ENCODE results near the gene COL5A1. TPM values are rescaled to one million over a fixed set of nuclear protein-coding genes. Genes with fewer than 3 reads are reported as not detected.

Gene COL5A1
- total and polyA plus RNA-seq, 2 experiments from 2014 or later = 2.5 to 13.1 TPM

GRCh38 chr9:134719331-134719730 is 77.7 kb downstream of the COL5A1 start (continued):
- TF ChIP-seq, protein P1, sequence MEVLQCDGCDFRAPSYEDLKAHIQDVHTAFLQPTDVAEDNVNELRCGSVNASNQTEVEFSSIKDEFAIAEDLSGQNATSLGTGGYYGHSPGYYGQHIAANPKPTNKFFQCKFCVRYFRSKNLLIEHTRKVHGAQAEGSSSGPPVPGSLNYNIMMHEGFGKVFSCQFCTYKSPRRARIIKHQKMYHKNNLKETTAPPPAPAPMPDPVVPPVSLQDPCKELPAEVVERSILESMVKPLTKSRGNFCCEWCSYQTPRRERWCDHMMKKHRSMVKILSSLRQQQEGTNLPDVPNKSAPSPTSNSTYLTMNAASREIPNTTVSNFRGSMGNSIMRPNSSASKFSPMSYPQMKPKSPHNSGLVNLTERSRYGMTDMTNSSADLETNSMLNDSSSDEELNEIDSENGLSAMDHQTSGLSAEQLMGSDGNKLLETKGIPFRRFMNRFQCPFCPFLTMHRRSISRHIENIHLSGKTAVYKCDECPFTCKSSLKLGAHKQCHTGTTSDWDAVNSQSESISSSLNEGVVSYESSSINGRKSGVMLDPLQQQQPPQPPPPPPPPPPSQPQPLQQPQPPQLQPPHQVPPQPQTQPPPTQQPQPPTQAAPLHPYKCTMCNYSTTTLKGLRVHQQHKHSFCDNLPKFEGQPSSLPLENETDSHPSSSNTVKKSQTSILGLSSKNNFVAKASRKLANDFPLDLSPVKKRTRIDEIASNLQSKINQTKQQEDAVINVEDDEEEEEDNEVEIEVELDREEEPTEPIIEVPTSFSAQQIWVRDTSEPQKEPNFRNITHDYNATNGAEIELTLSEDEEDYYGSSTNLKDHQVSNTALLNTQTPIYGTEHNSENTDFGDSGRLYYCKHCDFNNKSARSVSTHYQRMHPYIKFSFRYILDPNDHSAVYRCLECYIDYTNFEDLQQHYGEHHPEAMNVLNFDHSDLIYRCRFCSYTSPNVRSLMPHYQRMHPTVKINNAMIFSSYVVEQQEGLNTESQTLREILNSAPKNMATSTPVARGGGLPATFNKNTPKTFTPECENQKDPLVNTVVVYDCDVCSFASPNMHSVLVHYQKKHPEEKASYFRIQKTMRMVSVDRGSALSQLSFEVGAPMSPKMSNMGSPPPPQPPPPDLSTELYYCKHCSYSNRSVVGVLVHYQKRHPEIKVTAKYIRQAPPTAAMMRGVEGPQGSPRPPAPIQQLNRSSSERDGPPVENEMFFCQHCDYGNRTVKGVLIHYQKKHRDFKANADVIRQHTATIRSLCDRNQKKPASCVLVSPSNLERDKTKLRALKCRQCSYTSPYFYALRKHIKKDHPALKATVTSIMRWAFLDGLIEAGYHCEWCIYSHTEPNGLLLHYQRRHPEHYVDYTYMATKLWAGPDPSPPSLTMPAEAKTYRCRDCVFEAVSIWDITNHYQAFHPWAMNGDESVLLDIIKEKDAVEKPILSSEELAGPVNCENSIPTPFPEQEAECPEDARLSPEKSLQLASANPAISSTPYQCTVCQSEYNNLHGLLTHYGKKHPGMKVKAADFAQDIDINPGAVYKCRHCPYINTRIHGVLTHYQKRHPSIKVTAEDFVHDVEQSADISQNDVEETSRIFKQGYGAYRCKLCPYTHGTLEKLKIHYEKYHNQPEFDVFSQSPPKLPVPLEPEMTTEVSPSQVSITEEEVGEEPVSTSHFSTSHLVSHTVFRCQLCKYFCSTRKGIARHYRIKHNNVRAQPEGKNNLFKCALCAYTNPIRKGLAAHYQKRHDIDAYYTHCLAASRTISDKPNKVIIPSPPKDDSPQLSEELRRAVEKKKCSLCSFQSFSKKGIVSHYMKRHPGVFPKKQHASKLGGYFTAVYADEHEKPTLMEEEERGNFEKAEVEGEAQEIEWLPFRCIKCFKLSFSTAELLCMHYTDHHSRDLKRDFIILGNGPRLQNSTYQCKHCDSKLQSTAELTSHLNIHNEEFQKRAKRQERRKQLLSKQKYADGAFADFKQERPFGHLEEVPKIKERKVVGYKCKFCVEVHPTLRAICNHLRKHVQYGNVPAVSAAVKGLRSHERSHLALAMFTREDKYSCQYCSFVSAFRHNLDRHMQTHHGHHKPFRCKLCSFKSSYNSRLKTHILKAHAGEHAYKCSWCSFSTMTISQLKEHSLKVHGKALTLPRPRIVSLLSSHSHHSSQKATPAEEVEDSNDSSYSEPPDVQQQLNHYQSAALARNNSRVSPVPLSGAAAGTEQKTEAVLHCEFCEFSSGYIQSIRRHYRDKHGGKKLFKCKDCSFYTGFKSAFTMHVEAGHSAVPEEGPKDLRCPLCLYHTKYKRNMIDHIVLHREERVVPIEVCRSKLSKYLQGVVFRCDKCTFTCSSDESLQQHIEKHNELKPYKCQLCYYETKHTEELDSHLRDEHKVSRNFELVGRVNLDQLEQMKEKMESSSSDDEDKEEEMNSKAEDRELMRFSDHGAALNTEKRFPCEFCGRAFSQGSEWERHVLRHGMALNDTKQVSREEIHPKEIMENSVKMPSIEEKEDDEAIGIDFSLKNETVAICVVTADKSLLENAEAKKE (CRISPR knock-in tag; IDR thresholded peaks at IDR 0.05) = no peak
- no peak for TF ChIP-seq ZNF331 (CRISPR knock-in tag; IDR thresholded peaks at IDR 0.05; ENCODE audit: low read depth)
- no peak for TF ChIP-seq EZH2phosphoT487 (IDR thresholded peaks at IDR 0.05; ENCODE audit: unreplicated experiment)
- TF ChIP-seq ZNF114 (CRISPR knock-in tag; IDR thresholded peaks at IDR 0.05) = no peak

DNA sequence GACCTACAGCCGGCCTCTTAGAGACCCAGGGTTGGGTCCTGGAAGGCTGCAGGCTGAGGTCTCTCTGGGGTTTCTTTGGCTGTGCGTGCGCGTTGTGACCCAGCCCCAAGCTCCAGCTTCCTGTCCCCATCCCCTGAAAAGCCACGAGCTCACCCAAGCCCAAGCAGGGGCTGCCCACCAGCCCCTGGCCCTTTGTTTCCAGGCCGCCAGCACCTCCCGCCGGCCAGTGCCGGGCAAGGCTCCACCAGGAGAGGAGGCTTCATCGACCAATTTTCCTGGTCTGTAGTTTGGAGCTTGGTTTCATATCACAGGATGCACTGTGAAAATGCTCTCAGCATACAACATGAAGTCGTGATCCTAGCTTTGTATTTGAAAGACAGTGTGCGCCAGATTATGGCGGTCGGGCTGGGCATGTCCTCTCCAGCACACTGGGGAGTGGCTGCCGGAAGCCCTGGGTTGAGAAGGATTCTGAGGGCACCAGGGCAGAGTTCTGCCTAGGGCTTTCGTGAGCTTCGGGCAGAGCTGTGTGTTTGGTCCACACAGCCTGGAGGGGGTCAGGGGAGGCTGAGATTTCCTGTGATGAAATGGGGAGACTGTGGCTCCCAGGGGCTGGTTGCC is 78.6 kb downstream of the COL5A1 start:
- Mint-ChIP-seq H3K36me3 (ENCODE audit: low read depth) (no peaks in the 10 kb centered on the region), H3K4me1 (peaks cover 3% of the 10 kb centered on the region; the same call in 1 of the 3 replicates), H3K9me3 (no peaks in the 10 kb centered on the region), H3K4me3 (no peak overlapping the region), H3K27ac (no peak overlapping the region), H3K27me3 (ENCODE audit: insufficient read depth, low read depth, poor library complexity) (peaks cover 5% of the 10 kb centered on the region)
- no peaks in the 10 kb centered on the region for H3K27me3 ChIP-seq (ENCODE audit: insufficient read depth)
- no peaks in the 10 kb centered on the region for H3K9me2 ChIP-seq (ENCODE audit: insufficient read depth)
- no peaks in the 10 kb centered on the region for H4K20me1 ChIP-seq (replicated peaks; ENCODE audit: insufficient read depth)
- no peaks in the 10 kb centered on the region for H3K36me3 ChIP-seq (ENCODE audit: insufficient read depth)
- no peaks in the 10 kb centered on the region for H3K4me1 ChIP-seq (ENCODE audit: insufficient read depth)
- no peak overlapping the region for H3K4me2 ChIP-seq
- ATAC-seq (no peak), DNase-seq (ENCODE audit: low spot score) (no peak)
- H3K27ac ChIP-seq (ENCODE audit: low read depth) = no peak overlapping the region
- no peak overlapping the region for H2AFZ ChIP-seq
- H3K79me2 ChIP-seq (replicated peaks; ENCODE audit: insufficient read depth) = no peaks in the 10 kb centered on the region
- no peak overlapping the region for H3K4me3 ChIP-seq
- no peaks in the 10 kb centered on the region for H3F3A ChIP-seq (replicated peaks; ENCODE audit: low read depth)
- TF ChIP-seq REST (IDR thresholded peaks at IDR 0.05; ENCODE audit: unreplicated experiment) (no peak), STAT1 (IDR thresholded peaks at IDR 0.05; ENCODE audit: unreplicated experiment) (no peak), CREB1 (CRISPR knock-in tag; IDR thresholded peaks at IDR 0.05; ENCODE audit: low read depth) (no peak)

Data from GM23338 (cell line).